ENCODE measurements around the gene INPP4A.
A peak's percentile ranks its signal among the peaks of the same experiment; 100 is the strongest.
"Not testable (repeated sequence)": the region's sequence is repeated elsewhere in the genome, so short reads cannot be mapped to it uniquely, and the experiment has no call there.

Gene INPP4A

DNA sequence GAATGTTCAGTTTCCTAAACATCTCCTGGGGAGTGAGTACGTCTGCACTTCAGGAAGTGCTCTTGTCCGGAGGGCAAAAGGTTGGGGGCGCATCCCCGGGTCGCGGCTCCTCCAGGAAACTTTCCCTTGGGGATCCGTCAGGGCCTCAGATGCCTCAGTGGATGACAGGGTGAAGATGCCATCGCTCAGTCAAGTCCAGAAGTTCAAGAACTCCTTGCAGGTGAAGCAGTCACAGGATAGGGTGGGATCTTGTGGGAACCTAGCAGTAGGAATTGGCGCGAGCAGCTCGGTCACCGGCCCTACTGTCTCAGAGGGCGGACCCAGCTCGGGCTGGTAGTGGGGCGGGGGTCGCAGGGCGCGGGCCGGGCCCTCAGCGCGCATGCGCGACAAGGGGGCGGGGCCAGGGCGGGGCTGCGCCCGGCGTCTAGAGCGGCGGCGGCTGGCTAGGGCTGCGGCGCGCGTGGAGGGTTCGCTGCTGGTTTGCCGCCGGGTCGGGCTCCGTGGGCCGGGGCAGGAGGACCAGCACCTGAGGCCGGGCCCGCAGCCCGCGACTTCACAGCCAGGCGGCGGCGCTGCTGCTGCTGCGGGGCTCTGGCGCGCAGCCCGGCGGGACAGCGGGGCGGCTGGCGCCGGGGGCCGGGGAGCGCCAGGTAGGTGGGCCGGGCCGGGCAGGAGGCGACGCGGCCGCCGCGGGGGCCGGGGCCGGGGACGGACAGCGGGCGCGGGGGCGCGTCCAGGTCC lies at the start of gene INPP4A:
Gene INPP4A, plus strand, starts transcription at position 423 of the 741 bp plus-strand sequence. CDS start 75,191 bp downstream, outside the sequence.
- DNase-seq = peak in 53 of 58 donors; percentile 21 to 82 (median 61)

DNA sequence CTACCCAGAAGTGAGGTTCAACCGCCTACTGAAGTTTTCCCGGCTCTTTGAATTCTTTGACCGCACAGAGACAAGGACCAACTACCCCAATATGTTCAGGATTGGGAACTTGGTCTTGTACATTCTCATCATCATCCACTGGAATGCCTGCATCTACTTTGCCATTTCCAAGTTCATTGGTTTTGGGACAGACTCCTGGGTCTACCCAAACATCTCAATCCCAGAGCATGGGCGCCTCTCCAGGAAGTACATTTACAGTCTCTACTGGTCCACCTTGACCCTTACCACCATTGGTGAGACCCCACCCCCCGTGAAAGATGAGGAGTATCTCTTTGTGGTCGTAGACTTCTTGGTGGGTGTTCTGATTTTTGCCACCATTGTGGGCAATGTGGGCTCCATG lies 48.7 kb upstream of the INPP4A start:
- DNase-seq = no peak

DNA sequence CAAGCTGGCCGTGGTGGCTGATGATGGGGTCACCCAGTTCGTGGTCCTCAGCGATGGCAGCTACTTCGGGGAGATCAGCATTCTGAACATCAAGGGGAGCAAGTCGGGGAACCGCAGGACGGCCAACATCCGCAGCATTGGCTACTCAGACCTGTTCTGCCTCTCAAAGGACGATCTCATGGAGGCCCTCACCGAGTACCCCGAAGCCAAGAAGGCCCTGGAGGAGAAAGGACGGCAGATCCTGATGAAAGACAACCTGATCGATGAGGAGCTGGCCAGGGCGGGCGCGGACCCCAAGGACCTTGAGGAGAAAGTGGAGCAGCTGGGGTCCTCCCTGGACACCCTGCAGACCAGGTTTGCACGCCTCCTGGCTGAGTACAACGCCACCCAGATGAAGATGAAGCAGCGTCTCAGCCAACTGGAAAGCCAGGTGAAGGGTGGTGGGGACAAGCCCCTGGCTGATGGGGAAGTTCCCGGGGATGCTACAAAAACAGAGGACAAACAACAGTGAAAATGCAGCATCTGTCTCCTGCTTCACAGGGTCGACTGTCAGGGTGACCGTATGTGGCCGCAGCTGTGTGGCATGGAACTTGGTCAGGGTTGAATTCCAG lies 47.8 kb upstream of the INPP4A start:
- no peak for DNase-seq

DNA sequence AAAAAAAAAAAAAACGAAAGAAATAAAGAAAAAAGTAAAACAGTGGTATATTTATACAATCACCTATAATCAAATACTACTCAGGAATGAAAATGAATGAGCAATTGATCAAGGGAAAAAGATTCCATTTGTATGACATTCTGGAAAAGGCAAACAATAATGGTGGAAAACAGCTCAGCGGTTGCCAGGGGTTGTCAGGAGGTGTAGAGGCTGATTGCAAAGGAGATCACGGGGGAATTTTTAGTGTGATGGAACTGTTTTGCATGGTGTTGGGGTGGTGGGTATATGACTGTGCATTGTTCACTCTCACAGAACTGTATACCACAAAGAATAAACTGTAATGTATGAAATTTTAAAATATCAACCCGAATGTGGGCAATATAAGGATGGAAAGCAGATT lies 45.5 kb upstream of the INPP4A start:
- DNase-seq = no peak

DNA sequence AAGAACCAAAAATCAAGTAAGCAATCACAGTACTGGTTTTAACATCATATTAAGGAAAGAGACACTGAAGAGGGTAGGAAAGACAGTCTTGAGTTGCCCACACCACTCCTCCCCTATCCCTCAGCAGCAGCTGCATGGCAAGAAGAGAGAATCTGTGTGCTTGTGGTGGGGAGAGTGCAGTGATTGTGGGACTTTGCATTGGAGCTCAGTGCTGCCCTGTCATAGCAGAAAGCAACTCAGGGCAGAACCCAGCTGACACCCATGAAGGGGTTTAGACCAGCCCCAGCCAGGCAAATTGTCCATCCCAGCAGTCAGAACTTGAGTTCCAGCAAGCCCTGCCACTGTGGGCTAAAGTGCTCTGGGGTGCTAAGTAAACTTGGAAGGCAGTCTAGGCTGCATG lies 40.8 kb upstream of the INPP4A start:
- no peak for DNase-seq

DNA sequence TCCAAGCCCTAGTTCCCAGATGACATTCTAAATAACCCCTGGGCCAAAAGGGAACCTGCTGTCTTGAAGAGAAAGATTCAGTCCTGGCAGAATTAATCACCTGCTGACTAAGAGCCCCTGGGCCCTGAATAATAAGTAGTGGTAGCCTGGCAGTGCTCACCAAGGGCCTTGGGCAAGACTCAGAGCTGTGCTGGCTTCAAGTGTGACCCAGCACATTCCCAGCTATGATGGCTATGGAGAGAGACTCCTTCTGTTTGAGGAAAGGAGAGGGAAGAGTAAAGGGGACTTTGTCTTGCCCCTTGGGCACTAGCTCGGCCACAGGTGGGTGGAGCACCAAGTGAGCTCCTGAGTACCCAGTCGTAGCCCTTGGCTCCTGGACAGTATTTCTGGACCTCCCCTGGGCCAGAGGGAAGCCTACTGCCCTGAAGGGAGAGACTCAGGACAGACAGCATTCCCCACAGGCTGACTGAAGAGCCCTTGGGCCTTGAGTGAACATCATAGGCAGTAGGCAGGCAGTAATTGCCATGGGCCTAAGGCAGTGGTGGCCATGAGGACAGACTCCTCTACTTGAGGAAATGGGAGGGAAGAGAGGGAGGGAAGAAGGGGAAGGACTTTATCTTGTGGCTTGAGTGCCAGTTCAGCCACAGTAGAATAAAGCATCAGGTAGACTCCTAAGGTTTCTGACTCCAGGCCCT lies 40.0 kb upstream of the INPP4A start:
- DNase-seq = peak in 1 of 58 donors; percentile 8

DNA sequence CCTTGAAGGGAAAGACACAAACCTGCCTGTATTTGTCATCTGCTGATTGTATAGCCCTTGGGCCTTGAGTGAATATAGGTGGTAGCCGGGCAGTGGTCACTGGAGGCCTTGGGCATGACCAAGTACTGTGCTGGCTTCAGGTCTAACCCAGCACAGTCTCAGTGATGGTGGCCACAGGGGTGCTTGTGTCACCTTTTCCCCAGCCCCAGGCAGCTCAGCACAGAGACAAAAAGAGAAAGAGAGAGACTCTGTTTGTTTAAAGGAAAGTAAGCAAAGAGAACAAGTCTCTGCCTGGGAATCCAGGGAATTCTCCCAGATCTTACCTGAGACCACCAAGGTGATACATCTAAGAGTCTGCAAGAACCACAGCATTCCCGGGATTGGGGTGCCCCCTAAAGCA lies 39.4 kb upstream of the INPP4A start:
- DNase-seq = no peak

DNA sequence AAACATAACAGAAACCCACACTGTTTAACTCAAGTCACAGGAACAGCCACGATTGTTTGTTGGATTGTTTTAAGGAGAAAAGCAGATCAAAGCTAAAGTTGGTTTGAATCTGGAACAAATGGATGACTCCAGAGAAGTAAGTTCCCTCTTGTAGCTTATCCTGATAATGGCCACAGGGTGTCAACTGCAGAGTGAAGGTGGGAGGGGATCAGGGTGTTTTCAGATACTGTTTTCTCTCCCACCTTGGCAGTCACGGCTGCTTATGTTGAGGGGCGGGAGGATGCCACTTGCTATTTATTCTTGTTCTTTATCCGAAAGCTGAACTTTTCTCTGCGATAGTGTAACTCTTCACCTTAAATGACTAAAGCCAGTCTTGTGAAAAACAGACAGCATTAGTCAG lies 36.5 kb upstream of the INPP4A start:
- no peak for DNase-seq

DNA sequence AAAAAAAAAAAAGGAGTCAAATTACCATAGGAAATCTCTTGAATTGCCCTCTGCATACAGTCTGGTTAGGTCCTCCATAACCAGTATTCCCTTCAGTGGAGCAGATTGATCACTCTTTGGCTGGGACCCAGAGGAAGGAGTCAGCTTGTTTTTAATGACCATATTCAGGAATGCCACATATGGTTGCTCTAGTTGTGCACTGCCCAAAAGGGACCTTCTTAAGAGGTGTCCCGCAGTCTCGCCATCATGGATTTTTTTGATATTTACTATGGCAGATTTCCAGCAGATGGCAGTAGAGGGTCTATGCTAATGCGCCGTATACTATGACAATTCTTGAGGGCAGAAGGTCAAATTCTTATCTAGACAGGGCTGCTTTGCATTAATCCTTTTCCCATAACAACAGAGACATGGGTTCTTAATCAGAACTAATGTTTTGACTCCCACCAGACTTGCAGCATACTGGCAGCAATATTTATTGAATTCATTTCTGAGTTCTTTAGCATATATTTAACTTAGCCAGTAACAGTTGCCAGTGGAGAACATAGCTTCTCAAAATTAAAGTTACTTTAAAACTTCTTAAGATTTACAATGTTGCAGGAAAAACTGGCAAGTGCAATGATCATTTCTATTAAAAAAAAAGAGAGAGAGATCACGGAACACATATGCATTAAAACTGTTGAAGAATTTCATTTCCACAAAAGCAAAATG lies 31.8 kb upstream of the INPP4A start:
- DNase-seq = peak in 11 of 58 donors; percentile 1 to 38 (median 12)

DNA sequence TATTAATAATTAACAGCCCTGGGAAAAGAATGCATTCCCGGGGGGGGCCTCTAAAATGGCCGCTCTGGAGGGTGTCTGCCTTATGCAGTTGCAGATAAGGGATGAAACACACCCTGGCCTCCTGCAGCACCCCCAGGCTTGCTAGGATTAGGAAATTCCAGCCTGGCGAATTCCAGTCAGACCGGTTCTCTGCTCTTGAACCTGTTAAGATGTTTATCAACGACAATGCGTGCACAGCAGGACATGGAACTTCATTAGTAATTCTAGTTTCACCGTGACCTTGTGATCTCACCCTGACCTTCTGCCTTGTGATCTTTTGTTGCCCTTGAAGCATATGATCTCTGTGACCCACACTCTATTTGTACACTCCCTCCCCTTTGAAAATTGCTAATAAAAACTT lies 30.4 kb upstream of the INPP4A start:
- not testable (repeated sequence) for DNase-seq

DNA sequence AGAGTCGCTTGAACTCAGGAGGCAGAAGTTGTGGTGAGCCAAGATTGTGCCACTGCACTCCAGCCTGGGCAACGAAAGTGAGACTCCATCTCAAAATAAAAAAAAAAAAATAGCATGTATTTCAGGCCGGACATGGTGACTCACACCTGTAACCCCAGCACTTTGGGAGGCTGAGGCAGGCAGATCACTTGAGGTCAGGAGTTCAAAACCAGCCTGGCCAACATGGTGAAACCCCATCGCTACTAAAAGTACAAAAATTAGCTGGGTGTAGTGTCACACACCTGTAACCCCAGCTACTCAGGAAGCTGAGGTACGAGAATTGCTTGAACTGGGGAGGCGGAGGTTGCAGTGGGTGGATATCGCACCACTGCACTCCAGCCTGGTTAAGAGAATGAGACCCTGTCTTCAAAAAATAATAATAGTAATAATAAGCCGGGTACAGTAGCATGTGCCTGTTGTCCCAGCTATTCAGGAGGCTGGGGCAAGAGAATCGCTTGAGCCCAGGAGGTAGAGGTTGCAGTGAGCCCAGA lies 28.9 kb upstream of the INPP4A start:
- not testable (repeated sequence) for DNase-seq

DNA sequence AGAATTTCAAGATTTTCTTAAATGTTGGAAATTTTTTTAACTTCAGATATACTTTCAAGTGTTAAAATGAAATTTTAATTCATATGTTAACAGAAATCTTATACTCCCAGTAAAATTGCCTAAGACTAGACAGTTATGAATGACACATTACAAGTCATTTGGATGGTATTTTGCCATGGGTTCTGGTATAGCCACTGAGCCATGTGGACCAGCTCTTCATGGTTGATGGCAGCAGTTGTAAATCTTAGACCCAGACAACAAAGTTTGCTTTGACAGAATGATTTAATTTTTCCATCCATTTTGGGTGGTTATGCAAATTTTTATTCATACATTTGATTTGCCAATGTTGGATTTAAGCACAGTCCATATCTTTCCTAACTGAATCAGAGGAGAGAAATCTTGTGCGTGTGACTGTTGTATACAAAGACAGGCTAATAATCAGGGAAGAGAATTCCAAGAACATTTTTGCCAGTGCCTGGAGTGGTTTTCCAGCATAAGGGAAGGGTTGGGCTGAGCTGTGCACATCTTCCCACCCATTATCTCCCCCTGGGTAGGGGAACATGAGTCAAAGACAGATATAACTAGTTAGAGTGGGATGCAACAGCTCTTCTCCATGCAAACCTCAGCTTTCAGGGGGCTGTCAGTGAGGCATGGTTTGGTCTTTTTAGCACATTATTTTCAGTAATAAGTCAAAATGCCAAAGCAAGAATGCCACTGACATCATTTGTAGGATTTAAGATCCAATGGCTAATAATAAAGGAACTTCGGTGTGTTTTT lies 28.1 kb upstream of the INPP4A start:
- no peak for DNase-seq

DNA sequence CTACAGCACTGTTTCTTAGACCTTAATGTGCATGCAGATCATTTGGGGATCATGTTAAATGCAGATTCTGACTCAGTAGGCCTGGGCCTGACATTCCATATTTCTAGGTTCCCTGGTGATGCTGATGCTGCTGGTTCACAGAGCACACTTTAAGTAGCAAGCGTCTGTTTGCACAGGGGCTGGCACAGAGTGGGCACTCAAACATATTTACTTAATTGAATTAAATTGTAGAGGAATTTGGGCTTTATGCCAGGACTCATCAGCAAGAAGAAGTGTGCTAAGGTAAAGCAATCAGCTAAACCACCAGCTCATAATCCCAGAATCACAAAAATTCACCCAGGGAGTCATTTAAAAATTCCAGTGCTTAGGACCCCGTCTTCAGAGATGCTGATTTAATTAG lies 25.1 kb upstream of the INPP4A start:
- no peak for DNase-seq

DNA sequence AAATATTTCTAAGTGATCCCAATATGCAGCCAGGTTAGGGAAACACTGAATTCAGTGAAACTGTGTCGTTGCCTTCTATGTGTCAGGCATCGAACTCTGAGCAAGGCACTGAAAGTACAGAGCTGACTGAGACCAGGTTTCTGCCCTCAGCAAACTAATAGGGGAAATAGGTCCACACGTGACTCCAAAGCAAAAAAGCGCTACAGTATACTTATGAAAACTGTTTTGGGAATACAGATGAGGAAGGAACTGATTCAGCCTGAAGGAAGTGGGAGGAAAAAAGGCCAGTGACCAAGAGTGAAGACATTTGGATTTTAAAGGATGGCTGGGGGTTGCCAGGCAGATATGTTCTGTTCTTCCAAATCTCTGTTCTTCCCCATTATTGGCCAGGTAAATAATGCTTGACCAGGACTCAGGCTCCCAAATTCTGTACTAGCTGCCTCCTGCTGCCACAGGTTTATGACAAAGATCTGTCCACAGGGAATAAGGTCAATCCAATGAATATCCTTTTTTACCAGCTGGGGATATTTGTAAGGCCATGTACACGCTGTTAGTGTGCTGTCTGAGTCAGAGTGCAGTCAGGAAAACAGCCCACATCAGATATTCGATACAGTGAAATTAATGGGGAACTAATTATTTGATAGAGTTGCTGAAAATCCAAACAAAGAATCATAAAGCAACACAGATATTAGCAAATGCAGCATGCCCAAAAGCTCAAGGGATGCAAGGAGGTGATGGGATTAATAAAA lies 24.5 kb upstream of the INPP4A start:
- DNase-seq = no peak

DNA sequence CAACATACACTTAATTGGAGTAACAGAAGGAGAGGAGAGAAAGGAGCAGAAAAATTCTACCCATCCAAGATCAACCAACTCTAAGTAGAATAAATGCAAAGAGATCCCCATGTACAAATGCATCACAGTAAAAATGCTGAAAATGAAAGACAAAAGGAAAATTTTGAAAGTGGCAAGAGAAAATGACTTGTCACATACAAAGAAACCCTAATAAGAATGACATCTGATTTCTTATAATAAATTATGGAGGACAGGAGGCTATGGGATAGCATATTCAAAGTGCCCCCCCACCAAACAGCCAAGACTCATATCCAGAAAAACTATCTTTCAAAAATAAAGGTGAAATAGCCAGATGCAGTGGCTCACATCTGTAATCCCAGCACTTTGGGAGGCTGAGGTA lies 22.2 kb upstream of the INPP4A start:
- DNase-seq = no peak

DNA sequence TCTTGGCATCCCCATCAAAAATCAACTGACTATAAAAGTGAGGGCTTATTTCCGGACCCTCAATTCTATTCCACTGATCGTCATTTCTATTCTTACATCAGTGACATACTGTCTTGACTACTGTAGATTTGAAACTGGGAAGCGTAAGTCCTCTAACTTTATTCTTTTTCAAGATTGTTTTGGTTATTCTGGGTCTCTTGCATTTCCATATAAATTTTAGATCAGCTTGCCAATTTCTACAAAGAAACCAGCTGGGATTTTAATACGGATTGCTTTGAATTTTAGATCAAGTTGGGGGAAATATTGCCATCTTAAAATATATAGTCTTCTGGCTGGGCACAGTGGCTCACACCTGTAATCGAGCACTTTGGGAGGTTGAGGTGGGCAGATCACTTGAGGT lies 17.9 kb upstream of the INPP4A start:
- no peak for DNase-seq

DNA sequence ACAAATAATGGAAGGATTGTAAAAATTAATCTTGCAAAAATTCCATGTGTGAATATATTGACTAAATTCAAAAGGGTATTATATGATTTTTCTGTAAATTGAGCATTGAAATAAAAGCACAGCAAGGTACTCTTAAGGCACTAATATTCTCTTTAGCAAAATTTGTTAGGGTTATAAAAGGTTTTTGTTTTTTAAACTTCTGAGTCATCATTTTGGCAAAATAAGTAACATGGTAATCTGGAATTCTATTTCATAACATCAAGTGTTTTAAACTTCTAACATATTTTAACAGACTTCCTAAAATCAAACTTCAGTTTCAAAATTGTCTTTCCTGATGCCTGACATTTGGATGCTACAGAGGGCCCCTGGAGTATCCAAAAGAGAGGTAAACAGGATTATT lies 12.5 kb upstream of the INPP4A start:
- DNase-seq = no peak

DNA sequence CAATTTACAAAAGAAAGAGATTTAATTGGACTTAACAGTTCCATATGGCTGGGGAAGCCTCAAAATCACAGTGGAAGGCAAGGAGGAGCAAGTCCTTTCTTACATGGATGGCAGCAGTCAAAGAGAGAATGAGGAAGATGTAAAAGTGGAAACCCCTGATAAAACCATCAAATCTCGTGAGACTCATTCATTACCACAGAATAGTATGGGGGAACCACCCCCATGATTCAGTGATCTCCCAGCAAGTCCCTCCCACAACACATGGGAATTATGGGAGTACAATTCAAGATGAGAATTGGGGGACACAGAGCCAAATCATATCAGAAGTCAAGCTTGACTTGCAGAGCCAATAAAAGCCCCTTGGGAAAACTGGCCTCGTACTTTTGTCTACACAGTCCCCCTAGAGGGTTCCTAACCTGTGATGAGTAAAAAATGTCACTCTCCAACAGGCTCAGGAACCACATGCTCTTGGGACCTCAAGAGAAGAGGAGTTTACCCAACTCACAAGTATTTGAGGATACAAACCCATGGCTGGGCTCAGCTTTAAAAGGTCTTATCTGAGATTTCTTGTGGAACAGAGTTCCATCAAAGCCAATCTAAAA lies 11.2 kb upstream of the INPP4A start:
- no peak for DNase-seq

DNA sequence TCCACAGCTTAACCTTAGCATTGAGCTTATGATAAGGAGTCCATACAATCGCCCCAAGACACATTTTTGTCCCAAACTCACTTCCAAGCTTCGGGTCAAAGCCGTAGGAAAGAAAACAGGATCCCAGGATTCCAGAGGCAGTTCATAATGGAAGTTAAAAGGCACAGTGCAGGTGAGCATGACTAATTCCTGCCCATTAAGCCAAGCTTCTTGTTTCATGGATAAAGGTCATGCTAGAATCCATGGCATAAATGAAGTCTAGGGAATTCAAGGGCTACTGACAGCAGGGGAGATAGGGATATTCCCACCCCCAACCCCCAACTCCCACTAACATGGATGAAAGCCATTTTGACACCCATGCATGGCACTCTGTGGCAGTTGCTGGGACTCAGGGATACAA lies 10.2 kb upstream of the INPP4A start:
- DNase-seq = no peak

DNA sequence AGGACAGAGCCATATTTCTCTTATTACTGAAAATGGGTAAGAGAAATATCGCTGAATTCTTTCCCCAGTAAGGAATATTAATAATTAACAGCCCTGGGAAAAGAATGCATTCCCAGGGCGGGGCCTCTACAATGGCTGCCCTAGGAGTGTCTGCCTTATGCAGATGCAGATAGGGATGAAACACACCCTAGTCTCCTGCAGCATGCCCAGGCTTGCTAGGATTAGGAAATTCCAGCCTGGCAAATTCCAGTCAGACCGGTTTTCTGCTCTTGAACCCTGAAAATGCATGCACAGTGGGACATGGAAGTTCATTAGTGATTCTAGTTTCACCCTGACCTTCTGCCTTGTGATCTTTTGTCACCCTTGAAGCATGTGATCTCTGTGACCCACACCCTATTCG lies 9.0 kb upstream of the INPP4A start:
- not testable (repeated sequence) for DNase-seq

Measured in anterior cingulate cortex (tissue), 58 donors.